GM23248 (cell line): ENCODE results near the gene KCNH3.

Experiments used
- EZH2 ChIP-seq: fragments of 200-600 bp; sonication (generic); IDR thresholded peaks from 2 replicates; pipeline ENCODE4 v1.6.1; 2018; ENCODE audit warnings: antibody characterized with exemption, mild to moderate bottlenecking; ENCODE audit not compliant: insufficient read depth, poor library complexity, severe bottlenecking
- EZH2phosphoT487 ChIP-seq: fragments of 200-600 bp; sonication (generic); IDR thresholded peaks from 2 replicates; pipeline ENCODE4 v1.6.1; 2018; ENCODE audit warnings: antibody characterized with exemption, moderate library complexity, mild to moderate bottlenecking, low read depth; ENCODE audit not compliant: insufficient read depth

- TF ChIP-seq EZH2, result no peak
- TF ChIP-seq EZH2phosphoT487, result no peak
These were observed 26.8 kb downstream of the KCNH3 start for GRCh38 chr12:49565406-49566265.
